Stomach (tissue), 9 donors: ENCODE data around the gene BRF1. TPM values are rescaled to one million over a fixed set of nuclear protein-coding genes. Genes with fewer than 3 reads are reported as not detected.

Source experiments
- DNase-seq, 2 donors: peaks; one replicate each; pipeline versions ENCODE4 v3.0.0 to v3.0.0-alpha.2; 2013 to 2019
- H3K27ac ChIP-seq, 5 donors: fragments of 200-600 bp in 4 of 5; sonication (generic) in 4 of 5; one replicate each; pipeline ENCODE4 v1.5.1; 2013 to 2019; ENCODE audit warnings: mild to moderate bottlenecking in 1 of 5, moderate library complexity in 1 of 5
- H3K27me3 ChIP-seq, 3 donors: fragments of 200-600 bp; sonication (generic); one replicate each; pipeline ENCODE4 v1.5.1; 2017 to 2019; ENCODE audit warnings: mixed run types in 1 of 3
- H3K36me3 ChIP-seq, 4 donors: fragments of 200-600 bp; sonication (generic); 1 replicate in 3 of 4; 2 replicates in 1 of 4; pipeline ENCODE4 v1.5.1; 2016 to 2019
- H3K4me1 ChIP-seq, 4 donors: fragments of 200-600 bp; sonication (generic); one replicate each; pipeline ENCODE4 v1.5.1; 2016 to 2019
- H3K4me3 ChIP-seq, 4 donors: fragments of 200-600 bp; sonication (generic) in 3 of 4; one replicate each; pipeline ENCODE4 v1.5.1; 2016 to 2019; ENCODE audit warnings: mild to moderate bottlenecking in 1 of 4
- H3K9me3 ChIP-seq, 4 donors: fragments of 200-600 bp; sonication (generic); one replicate each; pipeline ENCODE4 v1.5.1; 2016 to 2019
- EP300 ChIP-seq: sonication (generic); formaldehyde crosslinking; IDR thresholded peaks from one replicate; pipeline ENCODE4 v1.6.1; 2017; ENCODE audit warnings: antibody characterized with exemption
- POLR2A ChIP-seq, 4 donors: fragments of 450-650 bp; IDR thresholded peaks; one replicate each; pipeline ENCODE4 v1.6.1; 2016; ENCODE audit warnings: antibody characterized with exemption in 4 of 4, control low read depth in 2 of 4, mild to moderate bottlenecking in 1 of 4, moderate library complexity in 1 of 4
- POLR2AphosphoS5 ChIP-seq, 3 donors: sonication (generic); formaldehyde crosslinking; IDR thresholded peaks; one replicate each; pipeline ENCODE4 v1.6.1; 2016; ENCODE audit warnings: antibody characterized with exemption in 3 of 3
- WGBS, 5 donors: extraction: QIAGEN DNeasy Blood & Tissue Kit in 3 of 5; methylation state at CpG; one replicate each; pipeline versions ENCODE4 v1.1.5 to v1.1.7; 2013 to 2018; 5-methylcytosine and 5-hydroxymethylcytosine counted together
- intact Hi-C: fragments of 100-400 bp; cut with DNase I; formaldehyde crosslinking; loops from one replicate; pipeline ENCODE4 v1.15.1; 2023; ENCODE audit warnings: low total_unique reads
- polyA plus RNA-seq, 3 donors: library from polyadenylated mRNA; stranded (reverse); fragments of 200-250 nt; gene quantifications; one replicate each; pipeline ENCODE4 v1.2.3, GENCODE V29; 2013
- total RNA-seq, 5 donors: library from RNA; depleted of rRNA; stranded (reverse); fragments of >200 nt; gene quantifications; one replicate each; pipeline versions ENCODE4 v1.1.0 to v1.2.3, GENCODE V29; 2014 to 2016
- TF ChIP-seq, protein P1 (sequence below), 7 experiments: fragments of 450-650 bp in 4 of 7; fragments of 200-600 bp in 3 of 7; sonication (generic) in 3 of 7; IDR thresholded peaks; one replicate each; pipeline ENCODE4 v1.5.1; 2016 to 2019; ENCODE audit warnings: antibody characterized with exemption in 7 of 7, control low read depth in 2 of 7, mild to moderate bottlenecking in 1 of 7
- donor health status: healthy with polysubstance abuse.
- donor health status: Bipolar disorder and iron deficiency.
- donor health status: healthy.

BRF1 gene
- total and polyA plus RNA-seq, 8 donors: 9.2 to 141 (median 33.9) TPM

DNA sequence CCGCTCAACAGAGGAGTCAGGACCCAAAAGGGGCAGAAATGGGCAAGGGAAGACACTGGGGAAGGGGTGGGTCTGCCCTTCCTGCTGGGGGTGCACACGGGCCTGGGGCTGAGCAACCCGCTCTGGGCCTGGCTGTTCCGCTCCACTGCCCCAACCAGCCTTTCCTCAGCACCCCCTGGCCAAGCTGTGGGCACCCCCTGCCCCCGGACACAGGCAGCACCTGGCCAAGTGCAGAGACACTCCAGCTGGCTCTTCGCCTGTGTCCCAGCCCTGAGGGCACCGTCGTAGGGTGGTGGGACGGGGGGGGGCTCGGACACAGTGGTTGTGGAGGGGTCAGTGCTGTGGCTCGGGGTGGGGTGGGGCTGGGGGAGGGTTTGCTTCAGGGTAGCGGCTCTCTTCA lies 24.1 kb upstream of the BRF1 start:
- TF ChIP-seq POLR2A (IDR thresholded peaks at IDR 0.05) (no peak), POLR2AphosphoS5 (IDR thresholded peaks at IDR 0.05) (no peak), EP300 (no peak)
- intact Hi-C loops: no loop called here
- WGBS, 5 donors: 77 to 85% (median 83%) methylated on average over 8 to 12 of the region's 12 CpGs

DNA sequence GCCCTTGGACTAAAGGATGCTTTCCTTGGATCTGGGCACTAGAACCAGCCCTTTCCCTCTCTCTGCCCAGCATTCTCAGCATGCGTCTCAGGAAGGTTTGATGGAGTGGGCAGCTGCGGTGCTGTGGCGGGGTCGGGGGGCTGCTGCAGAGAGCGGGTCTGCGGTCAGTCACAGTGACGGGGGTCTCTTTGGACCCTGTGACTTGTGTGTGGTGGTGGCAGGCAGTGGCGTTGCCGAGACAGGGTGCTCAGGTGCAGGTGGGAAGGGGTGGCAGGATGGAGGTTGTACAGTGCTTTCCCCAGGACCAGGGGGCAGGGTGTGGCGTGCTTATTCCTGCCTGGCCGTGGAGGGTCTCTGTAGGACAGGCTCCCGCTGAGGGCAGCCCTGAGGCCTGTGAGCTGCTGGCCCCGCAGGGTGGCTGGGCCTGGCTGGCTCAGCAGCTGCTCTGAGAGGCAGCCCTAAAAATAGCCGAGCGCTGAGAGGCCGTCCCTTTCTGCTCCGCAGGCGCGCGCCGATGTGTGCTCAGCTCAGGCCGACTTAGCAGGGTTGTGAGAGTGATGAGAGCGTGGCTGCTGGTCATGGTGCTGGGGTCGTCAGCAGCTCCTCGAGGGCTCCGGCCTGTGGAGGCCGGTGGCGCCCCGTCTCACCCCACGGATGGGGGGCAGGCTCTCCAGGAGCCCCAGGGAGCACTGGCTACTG lies 23.4 kb upstream of the BRF1 start:
- H3K27ac ChIP-seq: peak overlapping the region in 1 of 5 donors; percentile 62

More for the DNA sequence above, 24.1 kb upstream of the BRF1 start:
- Histone ChIP-seq H3K4me3 (no peak overlapping the region), H3K27me3 (no peaks in the 10 kb centered on the region), H3K9me3 (no peaks in the 10 kb centered on the region), H3K27ac (peak overlapping the region in 1 of 5 donors; percentile 62), H3K36me3 (peaks cover 0 to 4% (median 4%) of the 10 kb centered on the region in 4 donors), H3K4me1 (peaks cover 7 to 66% (median 35%) of the 10 kb centered on the region in 4 donors)
- DNase-seq: no peak

DNA sequence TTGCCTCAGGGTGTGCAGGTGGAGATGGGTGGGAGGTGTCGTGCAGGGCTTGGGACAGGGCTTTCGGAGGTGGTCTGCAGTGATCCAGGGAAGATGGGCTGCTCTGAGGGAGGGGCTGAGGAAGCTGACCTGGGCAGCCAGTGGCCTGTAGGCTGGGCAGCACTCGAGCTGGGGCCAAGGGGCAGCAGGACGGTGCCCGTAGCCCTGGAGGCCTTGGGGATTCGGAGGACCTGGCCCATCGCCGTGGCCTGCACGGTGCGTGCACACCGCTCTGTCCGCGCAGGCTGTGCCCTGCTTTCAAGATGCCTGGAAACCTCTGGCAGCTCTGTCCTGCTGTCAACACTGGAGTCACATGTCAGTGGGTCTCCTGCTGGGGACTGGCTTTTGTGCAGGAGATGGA lies 22.9 kb upstream of the BRF1 start:
- WGBS, 5 donors: 92 to 97% (median 95%) methylated on average over 11 to 13 of the region's 13 CpGs
- Histone ChIP-seq H3K36me3 (peaks cover 0 to 4% (median 4%) of the 10 kb centered on the region in 4 donors), H3K27me3 (no peaks in the 10 kb centered on the region), H3K4me1 (peaks cover 7 to 60% (median 31%) of the 10 kb centered on the region in 4 donors), H3K27ac (peak overlapping the region in 1 of 5 donors; percentile 62), H3K9me3 (no peaks in the 10 kb centered on the region), H3K4me3 (no peak overlapping the region)
- intact Hi-C loops: no loop called here
- DNase-seq: no peak
- TF ChIP-seq POLR2AphosphoS5 (IDR thresholded peaks at IDR 0.05) (no peak), EP300 (no peak), POLR2A (IDR thresholded peaks at IDR 0.05) (no peak)
- TF ChIP-seq, protein P1, sequence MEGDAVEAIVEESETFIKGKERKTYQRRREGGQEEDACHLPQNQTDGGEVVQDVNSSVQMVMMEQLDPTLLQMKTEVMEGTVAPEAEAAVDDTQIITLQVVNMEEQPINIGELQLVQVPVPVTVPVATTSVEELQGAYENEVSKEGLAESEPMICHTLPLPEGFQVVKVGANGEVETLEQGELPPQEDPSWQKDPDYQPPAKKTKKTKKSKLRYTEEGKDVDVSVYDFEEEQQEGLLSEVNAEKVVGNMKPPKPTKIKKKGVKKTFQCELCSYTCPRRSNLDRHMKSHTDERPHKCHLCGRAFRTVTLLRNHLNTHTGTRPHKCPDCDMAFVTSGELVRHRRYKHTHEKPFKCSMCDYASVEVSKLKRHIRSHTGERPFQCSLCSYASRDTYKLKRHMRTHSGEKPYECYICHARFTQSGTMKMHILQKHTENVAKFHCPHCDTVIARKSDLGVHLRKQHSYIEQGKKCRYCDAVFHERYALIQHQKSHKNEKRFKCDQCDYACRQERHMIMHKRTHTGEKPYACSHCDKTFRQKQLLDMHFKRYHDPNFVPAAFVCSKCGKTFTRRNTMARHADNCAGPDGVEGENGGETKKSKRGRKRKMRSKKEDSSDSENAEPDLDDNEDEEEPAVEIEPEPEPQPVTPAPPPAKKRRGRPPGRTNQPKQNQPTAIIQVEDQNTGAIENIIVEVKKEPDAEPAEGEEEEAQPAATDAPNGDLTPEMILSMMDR (IDR thresholded peaks at IDR 0.05): no peak

More for the DNA sequence above, 23.4 kb upstream of the BRF1 start:
- Histone ChIP-seq H3K9me3 (no peaks in the 10 kb centered on the region), H3K4me3 (no peak overlapping the region), H3K4me1 (peaks cover 7 to 65% (median 33%) of the 10 kb centered on the region in 4 donors), H3K36me3 (peaks cover 0 to 4% (median 4%) of the 10 kb centered on the region in 4 donors), H3K27me3 (no peaks in the 10 kb centered on the region)
- intact Hi-C loops: no loop called here
- DNase-seq: peak in 1 of 2 donors; percentile 57
- TF ChIP-seq EP300: no peak
- TF ChIP-seq POLR2A (IDR thresholded peaks at IDR 0.05): no peak
- TF ChIP-seq, protein P1 (IDR thresholded peaks at IDR 0.05): no peak
- TF ChIP-seq POLR2AphosphoS5 (IDR thresholded peaks at IDR 0.05): no peak
- 81 to 100% (median 92%) methylated on average over 6 to 30 of the region's 30 CpGs for WGBS, 5 donors

DNA sequence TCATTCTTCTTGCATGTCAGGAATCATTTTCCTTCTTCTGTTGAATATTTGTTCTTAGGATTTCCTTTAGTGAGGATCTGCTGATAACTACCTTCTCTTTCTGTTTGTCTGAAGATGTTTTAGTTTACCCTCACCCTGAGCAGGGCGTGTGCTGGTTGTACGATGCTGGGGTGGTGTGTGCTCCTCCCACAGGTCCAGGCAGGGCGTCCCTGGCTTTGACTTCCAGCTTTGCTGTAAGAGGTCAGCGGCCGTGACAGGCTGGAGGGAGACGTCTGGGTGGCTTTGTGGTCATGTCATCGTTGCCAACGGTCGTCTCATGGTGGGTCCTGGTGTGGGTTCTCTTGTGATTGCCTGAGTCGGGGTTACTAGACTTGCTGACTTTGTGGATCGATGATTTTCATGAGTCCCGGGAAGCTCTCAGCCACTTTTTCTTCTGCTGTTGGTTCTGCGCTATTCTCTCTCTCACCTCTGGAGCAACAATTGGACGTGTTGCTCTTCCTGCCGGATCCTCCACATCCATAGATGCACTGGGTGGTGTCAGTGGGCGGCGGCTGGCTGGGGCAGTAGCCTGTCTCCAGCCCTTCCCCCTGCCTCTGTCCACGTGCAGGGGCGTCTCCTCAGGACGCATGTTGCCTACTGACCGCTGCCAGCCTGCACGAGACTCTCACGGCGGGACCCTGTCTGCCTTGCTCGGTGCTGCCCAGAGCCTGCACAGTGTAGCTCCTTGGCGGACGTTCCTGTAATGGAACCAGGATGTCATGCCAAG lies 22.2 kb upstream of the BRF1 start:
- Histone ChIP-seq H3K27me3 (no peaks in the 10 kb centered on the region), H3K4me1 (peaks cover 10 to 59% (median 29%) of the 10 kb centered on the region in 4 donors), H3K4me3 (no peak overlapping the region), H3K27ac (peak overlapping the region in 1 of 5 donors; percentile 62), H3K9me3 (no peaks in the 10 kb centered on the region), H3K36me3 (peaks cover 0 to 4% (median 4%) of the 10 kb centered on the region in 4 donors)
- TF ChIP-seq POLR2AphosphoS5 (IDR thresholded peaks at IDR 0.05): no peak
- TF ChIP-seq EP300: no peak
- no peak for DNase-seq
- WGBS, 5 donors: 72 to 81% (median 81%) methylated on average over 24 to 27 of the region's 27 CpGs
- intact Hi-C loops: no loop called here

DNA sequence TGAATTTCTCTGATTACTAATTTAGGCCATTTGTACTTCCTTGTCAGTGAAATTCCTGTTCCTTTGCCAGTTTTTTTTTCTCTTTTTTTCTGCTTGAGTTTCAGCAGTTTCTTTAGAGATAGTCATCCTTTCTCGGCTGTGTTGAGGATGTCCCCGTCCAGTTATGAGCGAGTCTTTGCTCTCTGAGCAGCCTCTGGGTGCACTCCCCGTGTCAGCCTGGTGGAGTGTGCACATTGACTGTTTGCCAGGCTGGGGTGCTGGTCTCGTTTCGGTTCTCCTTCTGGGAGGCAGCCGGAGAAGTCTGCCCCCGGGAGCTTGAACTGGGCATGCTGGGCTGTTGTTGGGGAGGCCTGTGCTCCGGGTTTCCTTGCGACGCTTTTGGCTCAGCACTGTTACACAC lies 16.7 kb upstream of the BRF1 start:
- Histone ChIP-seq H3K9me3 (no peaks in the 10 kb centered on the region), H3K4me3 (peak overlapping the region in 1 of 4 donors; percentile 8), H3K36me3 (peaks cover 0 to 4% (median 0%) of the 10 kb centered on the region in 4 donors), H3K27me3 (no peaks in the 10 kb centered on the region), H3K27ac (peak overlapping the region in 4 of 5 donors; percentile 1 to 90 (median 46)), H3K4me1 (peaks cover 39 to 52% (median 45%) of the 10 kb centered on the region in 4 donors)
- WGBS, 5 donors: 42 to 58% (median 47%) methylated on average over 11 of the region's 11 CpGs
- no peak for DNase-seq
- intact Hi-C loops: no loop called here
- TF ChIP-seq EP300: no peak
- TF ChIP-seq, protein P1 (IDR thresholded peaks at IDR 0.05): no peak
- TF ChIP-seq POLR2A (IDR thresholded peaks at IDR 0.05): no peak
- no peak for TF ChIP-seq POLR2AphosphoS5 (IDR thresholded peaks at IDR 0.05)
